ENCODE data around the gene PHF12.
A peak's percentile ranks its signal among the peaks of the same experiment; 100 is the strongest.
"Not testable (repeated sequence)": the region's sequence is repeated elsewhere in the genome, so short reads cannot be mapped to it uniquely, and the experiment has no call there.

PHF12 gene

DNA sequence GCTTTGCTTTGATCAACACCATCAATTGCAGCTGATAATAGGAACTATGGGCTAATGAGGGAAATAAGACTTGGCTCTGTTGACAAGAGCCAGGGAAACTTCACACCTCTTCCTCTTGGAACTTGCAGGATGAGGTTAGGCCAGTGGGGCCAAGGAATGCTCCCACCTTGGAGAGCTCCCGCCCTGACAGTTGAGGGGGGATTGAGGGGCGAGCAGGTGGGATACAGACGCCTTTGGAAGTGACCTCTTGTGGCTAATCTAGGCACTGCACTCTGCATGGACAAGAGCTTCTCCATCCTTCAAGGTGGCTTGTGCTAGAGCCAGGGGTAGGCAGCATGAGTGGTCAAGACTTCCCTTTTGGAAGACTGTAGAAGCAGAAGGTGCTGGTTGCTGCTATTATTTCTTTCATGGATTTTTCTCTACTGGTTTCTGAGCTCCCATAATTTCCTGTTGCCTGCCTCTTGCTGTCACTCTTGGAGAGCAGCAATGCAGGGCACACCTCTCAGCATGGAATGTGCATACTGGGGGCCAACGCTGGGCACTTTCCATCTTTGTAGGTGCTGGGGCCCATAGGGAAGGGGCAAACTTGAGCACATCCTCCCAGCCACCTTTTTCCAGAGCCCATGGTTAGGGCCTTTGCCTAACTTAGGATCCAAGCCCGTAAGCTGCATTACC lies 2.3 kb upstream of the PHF12 start:
- DNase-seq (ENCODE audit: low read depth) = peak; percentile 37

GRCh38 chr17:28951991-28952975 lies 965 bp upstream of the PHF12 start:
- DNase-seq (ENCODE audit: low read depth) = peak; percentile 94

- no peak for DNase-seq (ENCODE audit: low read depth)
Observed at GRCh38 chr17:28950752-28951427, 428 bp downstream of the PHF12 start.

DNA sequence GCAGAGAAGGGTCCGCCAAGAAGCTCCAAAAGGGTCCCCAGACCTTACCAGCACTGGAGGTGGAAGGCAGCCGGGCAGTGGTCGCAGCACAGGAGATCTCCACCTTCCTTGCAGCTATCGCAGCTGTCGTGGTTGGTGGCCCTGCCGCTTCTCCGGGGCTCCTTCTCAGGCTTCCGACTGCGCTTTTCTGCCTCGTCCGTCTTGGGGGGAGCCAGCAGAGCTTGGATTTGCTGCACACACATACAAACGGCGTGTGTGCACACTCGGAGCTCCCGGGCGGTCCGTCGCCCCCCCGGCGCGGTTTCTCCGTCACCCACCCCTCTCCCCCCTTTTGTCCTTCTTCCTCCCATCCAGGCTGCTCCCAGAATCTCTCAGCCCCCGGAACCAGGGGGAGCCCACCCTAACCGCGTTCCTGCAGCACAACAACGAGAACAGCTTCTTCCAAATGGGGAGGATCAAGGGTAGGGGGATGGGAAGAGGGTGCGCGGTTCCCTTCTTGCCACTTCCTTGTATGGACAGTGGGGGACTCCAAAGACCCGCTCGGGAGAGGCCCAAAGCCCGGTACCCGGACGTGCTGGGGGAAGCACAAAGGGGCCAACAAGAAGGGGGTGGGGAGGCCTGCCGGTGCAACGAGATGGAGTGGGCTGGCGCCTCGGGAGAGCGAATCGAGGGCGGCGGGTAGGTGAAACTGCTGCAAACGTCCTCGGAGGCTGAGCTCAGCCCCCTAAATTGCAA lies 1.1 kb downstream of the PHF12 start:
- DNase-seq (ENCODE audit: low read depth) = peak; percentile 48

DNA sequence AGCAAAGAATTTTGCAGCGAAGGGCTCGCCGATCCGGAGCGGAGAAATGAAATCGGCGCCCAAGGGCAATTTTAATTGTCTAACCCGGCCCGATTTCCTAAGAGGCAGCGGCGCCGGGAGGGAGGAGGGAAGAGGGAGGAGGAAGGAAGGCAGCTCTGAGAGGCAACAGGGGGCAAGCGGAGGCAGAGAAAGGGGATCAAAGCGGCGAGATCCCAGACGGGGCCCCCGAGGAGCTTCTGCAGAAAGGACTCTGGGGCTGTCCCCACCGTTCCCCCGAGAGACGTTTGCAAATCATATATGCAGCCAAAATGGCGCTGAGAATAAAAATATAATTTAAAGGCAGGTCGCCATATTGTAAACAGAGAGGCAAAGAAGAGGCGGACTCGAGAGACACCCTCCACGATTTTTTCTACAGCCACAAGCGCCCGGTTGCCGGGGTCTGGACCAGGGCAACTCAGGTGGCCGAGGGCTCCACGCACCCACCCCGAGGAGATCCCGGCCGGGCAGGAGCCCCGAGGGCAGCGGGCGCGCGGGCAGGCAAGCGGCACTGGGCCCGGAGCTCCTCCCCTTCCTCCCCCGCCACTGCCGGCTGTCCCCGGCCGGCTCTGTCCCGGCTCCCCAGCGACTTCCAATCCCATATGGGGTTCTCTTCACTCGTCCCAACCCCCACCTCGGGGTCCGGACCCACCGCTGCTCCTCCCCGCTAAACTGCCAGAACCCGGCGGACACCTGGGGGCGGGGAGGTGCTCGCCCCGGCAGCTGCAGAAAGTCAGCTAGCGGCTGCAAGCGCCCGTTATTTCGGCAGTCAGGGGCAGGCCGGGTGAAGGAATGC lies 1.9 kb downstream of the PHF12 start:
- peak; percentile 66 for DNase-seq (ENCODE audit: low read depth)

DNA sequence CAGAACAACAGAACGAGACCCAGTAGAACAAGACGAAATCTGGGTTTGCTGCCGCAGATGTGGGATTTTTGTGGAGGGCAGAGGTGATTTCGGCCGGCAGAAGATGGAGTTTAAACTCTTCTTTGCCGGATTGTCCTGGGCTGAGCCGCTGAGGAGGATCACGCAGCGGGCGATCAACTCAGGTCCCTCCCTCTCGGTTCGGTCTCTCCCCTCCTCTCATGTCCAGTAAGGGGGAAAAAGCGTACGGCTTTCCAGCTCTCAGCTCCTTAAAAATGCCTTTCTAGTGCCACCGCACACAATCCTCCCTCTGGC lies 2.5 kb downstream of the PHF12 start:
- no peak for DNase-seq (ENCODE audit: low read depth)

GRCh38 chr17:28948342-28948741 lies 3.0 kb downstream of the PHF12 start:
- no peak for DNase-seq (ENCODE audit: low read depth)

GRCh38 chr17:28947639-28948038 lies 3.7 kb downstream of the PHF12 start:
- DNase-seq (ENCODE audit: low read depth) = no peak

DNA sequence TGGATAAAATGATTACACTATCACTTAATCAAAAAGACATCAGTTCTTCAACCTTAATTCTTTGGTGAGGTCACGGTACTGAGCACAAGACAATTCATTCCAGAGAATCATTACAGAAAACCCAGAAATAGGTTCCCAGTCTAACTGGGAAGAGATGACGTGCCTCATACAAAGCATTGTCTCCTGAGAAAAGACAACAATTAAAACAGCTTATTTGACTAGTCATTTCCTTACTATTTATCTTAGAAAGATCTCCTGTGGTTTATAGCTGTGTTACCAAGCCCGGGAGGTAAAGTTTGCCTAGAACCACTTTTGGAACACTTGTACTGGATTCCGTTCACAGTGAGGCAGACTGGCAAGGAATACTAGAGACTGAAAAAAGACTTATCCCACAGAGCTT lies 5.1 kb downstream of the PHF12 start:
- DNase-seq (ENCODE audit: low read depth) = no peak

- DNase-seq (ENCODE audit: low read depth) = no peak
Observed at GRCh38 chr17:28944862-28945741, 6.2 kb downstream of the PHF12 start.

DNA sequence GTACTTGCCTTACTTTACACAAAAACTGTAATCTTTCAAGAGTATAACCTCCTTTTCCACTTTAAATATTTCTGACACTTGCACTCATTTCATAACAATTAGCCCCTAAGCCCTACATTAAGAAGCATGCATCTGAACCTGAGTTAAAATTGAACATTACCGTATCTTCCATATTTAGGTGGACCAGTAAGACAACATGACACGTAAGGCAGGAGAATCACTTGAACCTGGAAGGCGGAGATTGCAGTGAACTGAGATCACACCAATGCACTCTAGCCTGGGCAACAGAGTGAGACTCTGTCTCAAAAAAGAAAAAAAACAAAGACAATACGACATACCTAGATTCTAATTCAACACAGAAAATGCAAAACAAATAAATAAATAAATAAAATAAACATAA lies 7.0 kb downstream of the PHF12 start:
- no peak for DNase-seq (ENCODE audit: low read depth)

DNA sequence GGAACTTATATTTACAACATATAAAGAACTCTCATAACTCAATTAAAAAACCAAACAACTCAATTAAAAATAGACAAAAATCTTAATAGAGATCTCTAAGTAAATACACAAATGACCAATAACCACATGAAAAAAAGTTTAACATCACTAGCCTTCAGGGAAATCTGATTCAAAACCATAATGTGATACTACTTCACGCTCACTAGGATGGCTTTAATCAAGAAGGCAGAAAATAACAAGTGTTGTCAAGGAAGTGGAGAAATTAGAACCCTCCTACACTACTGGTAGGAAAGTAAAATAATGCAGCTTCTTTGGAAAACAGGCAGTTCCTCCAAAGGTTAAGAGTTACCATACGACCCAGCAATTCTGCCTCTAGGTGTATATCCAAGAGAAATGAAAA lies 8.4 kb downstream of the PHF12 start:
- no peak for DNase-seq (ENCODE audit: low read depth)

DNA sequence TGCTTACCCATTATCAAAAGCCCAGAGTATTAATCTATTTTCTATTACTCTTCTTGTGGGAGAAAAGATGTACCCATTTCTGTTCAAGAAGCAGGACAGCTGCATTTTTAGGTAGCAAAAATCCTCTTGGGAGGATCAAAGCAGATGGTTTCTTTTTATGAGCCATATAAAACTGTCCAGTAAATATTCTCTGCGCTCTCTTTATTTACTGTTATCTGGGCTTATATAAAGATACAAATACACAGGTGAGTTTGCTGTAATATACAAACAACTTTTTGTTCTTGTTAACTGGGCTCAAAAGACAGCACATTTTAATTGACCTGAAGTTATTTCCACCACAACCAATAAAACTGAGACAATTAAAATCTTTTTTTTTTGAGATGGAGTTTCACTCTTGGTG lies 10.1 kb downstream of the PHF12 start:
- DNase-seq (ENCODE audit: low read depth) = no peak

DNA sequence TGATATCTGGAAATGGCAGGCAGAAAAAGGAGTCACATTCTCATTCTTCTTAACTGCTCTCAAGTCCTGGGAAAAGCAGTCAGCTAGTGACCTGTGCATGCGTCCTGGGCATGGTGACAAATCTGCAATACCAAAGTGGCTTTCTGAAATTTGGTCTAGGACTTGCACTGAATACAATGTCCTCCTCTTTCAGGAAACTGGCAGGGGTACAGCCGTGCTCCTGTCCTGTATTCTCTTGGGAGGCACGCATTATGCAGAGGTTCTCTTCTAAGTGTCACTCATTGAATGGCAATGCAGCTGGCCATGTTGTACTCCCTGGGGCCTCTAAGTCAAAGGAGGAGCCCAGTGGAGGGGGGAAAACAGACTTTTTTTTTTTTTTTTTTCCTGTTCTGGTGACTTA lies 10.6 kb downstream of the PHF12 start:
- DNase-seq (ENCODE audit: low read depth) = no peak

- no peak for DNase-seq (ENCODE audit: low read depth)
Observed at GRCh38 chr17:28940142-28940541, 11.2 kb downstream of the PHF12 start.

DNA sequence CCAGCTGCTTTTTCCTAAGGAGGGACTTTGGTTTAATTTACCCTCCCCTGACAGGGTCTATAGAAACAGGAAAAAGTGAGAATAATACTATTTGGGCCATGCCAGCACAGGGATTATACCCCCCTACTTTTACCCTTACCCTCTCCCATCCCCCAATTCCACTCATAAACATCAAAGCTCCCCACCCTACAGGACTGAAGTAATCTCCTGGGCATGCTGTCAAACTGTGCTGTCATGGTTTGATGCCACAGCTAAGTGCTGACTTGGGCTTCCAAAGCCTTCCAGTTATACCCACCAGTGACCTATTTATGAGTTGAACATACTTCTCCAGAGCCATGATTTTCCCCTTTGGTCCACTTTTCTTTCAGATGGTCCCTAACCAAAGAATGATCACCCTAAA lies 12.8 kb downstream of the PHF12 start:
- no peak for DNase-seq (ENCODE audit: low read depth)

DNA sequence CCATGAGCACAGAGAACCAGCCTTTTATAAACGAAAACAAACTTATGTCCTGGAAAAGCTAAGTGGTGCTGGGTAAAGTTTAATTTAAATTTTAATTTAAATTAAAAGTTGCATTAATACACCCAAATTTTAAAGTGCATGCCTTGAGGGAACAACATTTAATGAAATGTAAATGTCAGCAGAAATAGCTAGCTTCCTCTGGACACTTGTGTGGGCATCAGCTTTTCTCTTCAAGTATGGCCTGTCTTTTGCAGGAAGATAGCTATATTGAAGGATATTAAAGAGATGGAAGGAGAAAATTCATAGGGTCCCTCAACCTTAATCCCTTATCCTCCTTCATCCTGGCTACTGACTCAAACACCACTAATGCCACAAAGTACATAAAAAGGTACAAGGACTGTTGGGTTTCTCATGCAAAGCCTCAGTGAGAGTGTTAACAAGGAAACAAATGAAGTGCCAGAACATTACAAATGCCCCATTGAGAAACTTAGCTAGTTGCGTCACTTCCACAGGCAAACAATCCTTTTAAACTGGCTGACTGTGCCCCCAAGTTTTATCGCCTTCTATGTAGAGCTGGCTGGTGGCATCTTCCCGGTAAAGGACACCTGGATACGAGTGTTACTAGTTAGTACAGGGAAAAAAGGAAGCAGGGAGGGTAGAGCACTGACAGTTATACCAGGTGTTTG lies 14.1 kb downstream of the PHF12 start:
- DNase-seq (ENCODE audit: low read depth) = no peak

GRCh38 chr17:28935744-28936460 lies 15.4 kb downstream of the PHF12 start:
- DNase-seq (ENCODE audit: low read depth) = no peak

- not testable (repeated sequence) for DNase-seq (ENCODE audit: low read depth)
Observed at GRCh38 chr17:28934508-28934907, 16.8 kb downstream of the PHF12 start.
